Pons (tissue), 1 donor: ENCODE measurements around the gene CPXCR1.
"Not testable (repeated sequence)": the region's sequence is repeated elsewhere in the genome, so short reads cannot be mapped to it uniquely, and the experiment has no call there.

ENCODE experiments used
- DNase-seq: peaks from one replicate; pipeline ENCODE4 v3.0.0-alpha.2; 2016; ENCODE audit warnings: low spot score

The CPXCR1 gene

GRCh38 chrX:88746925-88747324 is at the start of gene CPXCR1:
CPXCR1 (plus strand) TSS chrX:88747225; CDS start chrX:88753415, 6,190 bp downstream.
- no peak for DNase-seq

GRCh38 chrX:88735835-88736234 is 11.2 kb upstream of the CPXCR1 start:
- DNase-seq, result no peak

- not testable (repeated sequence) for DNase-seq
Measured at GRCh38 chrX:88746215-88746614, 810 bp upstream of the CPXCR1 start.

GRCh38 chrX:88752339-88752738 is 5.3 kb downstream of the CPXCR1 start:
- DNase-seq, result not testable (repeated sequence)

- DNase-seq, result no peak
Measured at GRCh38 chrX:88789825-88790224, 42.8 kb downstream of the CPXCR1 start.
